ENCODE data around the gene SLC10A6. TPM values are rescaled to one million over a fixed set of nuclear protein-coding genes. Genes with fewer than 3 reads are reported as not detected.
A peak's percentile ranks its signal among the peaks of the same experiment; 100 is the strongest.

The SLC10A6 gene
- total and polyA plus RNA-seq, 4 donors, result 0.08 to 0.95 (median 0.25) TPM

DNA sequence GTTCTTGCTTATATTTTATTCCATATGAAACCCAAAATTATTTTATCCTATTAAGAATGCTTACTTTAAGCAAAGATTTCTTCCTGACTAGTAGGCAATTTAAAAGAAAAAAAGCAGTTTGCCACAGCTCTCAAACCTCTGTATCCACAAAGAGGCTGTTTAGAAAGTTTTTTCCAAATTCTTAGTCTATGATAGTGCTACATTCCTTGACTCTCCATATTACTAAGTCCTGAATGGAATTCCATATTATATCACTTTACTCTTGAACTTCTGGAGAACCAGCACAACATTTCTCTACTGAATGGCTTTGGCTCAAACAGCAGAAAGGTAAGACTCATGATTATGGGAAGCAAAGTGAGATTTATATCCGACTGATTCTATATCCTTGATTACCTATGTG, 8.3 kb downstream of the SLC10A6 start:
- TF ChIP-seq CTCF (IDR thresholded peaks at IDR 0.05; ENCODE audit: control extremely low read depth, extremely low read depth), result no peak
- no peak for DNase-seq
- WGBS, 2 donors, result 84 to 88% methylated on average over 1 of the region's 1 CpG
- Histone ChIP-seq H3K9me3 (ENCODE audit: control insufficient read depth in 4 of 4, insufficient read depth in 3 of 4, low read length in 3 of 4) (no peaks in the 10 kb centered on the region), H3K9ac (ENCODE audit: insufficient read depth in 1 of 2, low read length in 2 of 2) (no peak overlapping the region), H3K4me1 (ENCODE audit: control insufficient read depth in 5 of 5, insufficient read depth in 5 of 5, low read length in 5 of 5) (peaks cover 0 to 22% (median 0%) of the 10 kb centered on the region in 5 donors), H3K27ac (ENCODE audit: low read depth in 1 of 2, low read length in 1 of 2) (no peak overlapping the region), H3K4me3 (no peak overlapping the region), H3K27me3 (ENCODE audit: control insufficient read depth in 3 of 3, insufficient read depth in 3 of 3, low read length in 2 of 3) (no peaks in the 10 kb centered on the region), H3K36me3 (ENCODE audit: control insufficient read depth in 4 of 4, insufficient read depth in 4 of 4, low read length in 4 of 4) (no peaks in the 10 kb centered on the region)
- no peak for ATAC-seq (ENCODE audit: insufficient read depth, low FRiP score)

GRCh38 chr4:86837691-86838503, 11.3 kb downstream of the SLC10A6 start:
- no peak for ATAC-seq (ENCODE audit: insufficient read depth, low FRiP score)
- WGBS, 2 donors, result 66 to 81% methylated on average over 5 of the region's 5 CpGs

DNA sequence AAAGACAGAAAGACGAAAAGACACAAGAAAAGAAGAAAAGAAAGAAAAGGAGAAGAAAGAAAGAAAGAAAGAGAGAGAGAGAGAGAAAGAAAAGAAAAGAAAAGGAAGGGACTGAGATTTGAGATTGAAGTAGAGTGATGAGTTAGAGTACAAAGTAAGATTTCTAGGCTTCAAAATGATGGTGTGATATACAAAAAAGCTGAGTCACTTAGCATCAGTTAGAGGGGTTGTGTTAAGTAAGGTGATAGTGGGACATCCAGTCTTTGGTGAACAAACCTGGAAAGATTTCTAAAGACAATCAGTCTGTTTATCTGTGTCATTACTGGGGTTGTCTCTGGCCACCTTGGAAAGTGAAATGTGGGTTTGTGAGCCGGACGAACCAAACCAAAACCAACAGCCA, 13.5 kb downstream of the SLC10A6 start:
- peaks cover 0 to 2% (median 0%) of the 10 kb centered on the region in 4 donors for H3K9me3 ChIP-seq (ENCODE audit: control insufficient read depth in 4 of 4, insufficient read depth in 3 of 4, low read length in 3 of 4)
- DNase-seq (no peak), ATAC-seq (ENCODE audit: insufficient read depth, low FRiP score) (no peak)
- H3K27ac ChIP-seq (ENCODE audit: low read depth in 1 of 2, low read length in 1 of 2), result no peak overlapping the region
- H3K9ac ChIP-seq (ENCODE audit: insufficient read depth in 1 of 2, low read length in 2 of 2), result no peak overlapping the region
- H3K36me3 ChIP-seq (ENCODE audit: control insufficient read depth in 4 of 4, insufficient read depth in 4 of 4, low read length in 4 of 4), result peaks cover 0 to 4% (median 0%) of the 10 kb centered on the region in 4 donors
- H3K4me1 ChIP-seq (ENCODE audit: control insufficient read depth in 5 of 5, insufficient read depth in 5 of 5, low read length in 5 of 5), result peaks cover 0 to 51% (median 0%) of the 10 kb centered on the region in 5 donors
- H3K4me3 ChIP-seq, result no peak overlapping the region
- no peaks in the 10 kb centered on the region for H3K27me3 ChIP-seq (ENCODE audit: control insufficient read depth in 3 of 3, insufficient read depth in 3 of 3, low read length in 2 of 3)
- no peak for TF ChIP-seq CTCF (IDR thresholded peaks at IDR 0.05; ENCODE audit: control extremely low read depth, extremely low read depth)
- WGBS, 2 donors, result 55 to 81% methylated on average over 3 of the region's 3 CpGs

More at GRCh38 chr4:86837691-86838503, 11.3 kb downstream of the SLC10A6 start:
- Histone ChIP-seq H3K9me3 (ENCODE audit: control insufficient read depth in 4 of 4, insufficient read depth in 3 of 4, low read length in 3 of 4) (peaks cover 0 to 2% (median 0%) of the 10 kb centered on the region in 4 donors), H3K27me3 (ENCODE audit: control insufficient read depth in 3 of 3, insufficient read depth in 3 of 3, low read length in 2 of 3) (no peaks in the 10 kb centered on the region), H3K27ac (ENCODE audit: low read depth in 1 of 2, low read length in 1 of 2) (no peak overlapping the region), H3K4me3 (no peak overlapping the region), H3K9ac (ENCODE audit: insufficient read depth in 1 of 2, low read length in 2 of 2) (no peak overlapping the region), H3K36me3 (ENCODE audit: control insufficient read depth in 4 of 4, insufficient read depth in 4 of 4, low read length in 4 of 4) (no peaks in the 10 kb centered on the region), H3K4me1 (ENCODE audit: control insufficient read depth in 5 of 5, insufficient read depth in 5 of 5, low read length in 5 of 5) (peaks cover 0 to 35% (median 0%) of the 10 kb centered on the region in 5 donors)
- peak in 2 of 3 donors; percentile 63 for DNase-seq
- TF ChIP-seq CTCF (IDR thresholded peaks at IDR 0.05; ENCODE audit: control extremely low read depth, extremely low read depth), result no peak
